Neural cell (in vitro differentiated cells): ENCODE measurements around the gene TENT5C. TPM values are rescaled to one million over a fixed set of nuclear protein-coding genes. Genes with fewer than 3 reads are reported as not detected.

Experiments
- H2AFZ ChIP-seq: fragments of 200-600, 300-800 bp; sonication (generic), shearing (Covaris generic); 2 replicates; pipeline ENCODE4 v1.6.0; 2014; ENCODE audit warnings: low read depth, mild to moderate bottlenecking, antibody characterized with exemption, low read length, moderate library complexity
- H3F3A ChIP-seq: fragments of 200-600 bp; shearing (Covaris generic); 2 replicates; pipeline ENCODE4 v1.6.1; 2016; ENCODE audit warnings: mild to moderate bottlenecking, moderate library complexity, mixed read lengths, antibody characterized with exemption, low read length; ENCODE audit not compliant: insufficient read depth, poor library complexity, severe bottlenecking
- H3K27ac ChIP-seq: fragments of 200-600, 300-800 bp; sonication (generic), shearing (Covaris generic); 2 replicates; pipeline ENCODE4 v1.5.1; 2014; ENCODE audit warnings: mild to moderate bottlenecking, low read length, moderate library complexity
- H3K27me3 ChIP-seq: fragments of 300-800, 200-600 bp; sonication (generic), shearing (Covaris generic); 2 replicates; pipeline ENCODE4 v1.6.0; 2014; ENCODE audit warnings: mild to moderate bottlenecking, low read depth, low read length, moderate library complexity; ENCODE audit not compliant: insufficient read depth
- H3K36me3 ChIP-seq: fragments of 300-800, 200-600 bp; sonication (generic), shearing (Covaris generic); 2 replicates; pipeline ENCODE4 v1.5.1; 2014; ENCODE audit warnings: mild to moderate bottlenecking, antibody characterized with exemption, low read length, moderate library complexity; ENCODE audit not compliant: insufficient read depth
- H3K4me2 ChIP-seq: fragments of 300-800, 200-600 bp; sonication (generic), shearing (Covaris generic); 2 replicates; pipeline ENCODE4 v1.6.0; 2014; ENCODE audit warnings: mild to moderate bottlenecking, low read length
- H3K4me3 ChIP-seq: fragments of 300-800, 200-600 bp; sonication (generic), shearing (Covaris generic); 2 replicates; pipeline ENCODE4 v1.5.1; 2014; ENCODE audit warnings: mild to moderate bottlenecking, low read length, moderate library complexity
- H3K79me2 ChIP-seq: fragments of 200-600 bp; shearing (Covaris generic); replicated peaks from 2 replicates; pipeline ENCODE4 v1.6.0; 2014; ENCODE audit warnings: mild to moderate bottlenecking, low read length, moderate library complexity; ENCODE audit not compliant: insufficient read depth
- H3K9ac ChIP-seq: fragments of 300-800, 200-600 bp; sonication (generic), shearing (Covaris generic); 2 replicates; pipeline ENCODE4 v1.6.1; 2016; ENCODE audit warnings: mild to moderate bottlenecking, low read length, mixed read lengths
- H3K9me2 ChIP-seq: fragments of 200-600 bp; shearing (Covaris generic); 2 replicates; pipeline ENCODE4 v1.6.1; 2016; ENCODE audit warnings: mild to moderate bottlenecking, low read length, mixed read lengths; ENCODE audit not compliant: insufficient read depth
- H3K9me3 ChIP-seq: fragments of 200-600, 300-800 bp; sonication (generic), shearing (Covaris generic); 2 replicates; pipeline ENCODE4 v1.6.1; 2016; ENCODE audit warnings: mild to moderate bottlenecking, mixed run types, low read length, moderate library complexity, mixed read lengths
- H4K20me1 ChIP-seq: fragments of 200-600 bp; shearing (Covaris generic); 2 replicates; pipeline ENCODE4 v1.6.1; 2016; ENCODE audit warnings: mild to moderate bottlenecking, mixed run types; ENCODE audit not compliant: insufficient read depth
- EP300 ChIP-seq: fragments of 450-650 bp; conservative IDR thresholded peaks from 2 replicates; pipeline ENCODE4 v1.6.1; 2014; ENCODE audit warnings: antibody characterized with exemption, mild to moderate bottlenecking, moderate library complexity; ENCODE audit not compliant: poor library complexity, severe bottlenecking
- EZH2 ChIP-seq: fragments of 200-600, 300-800 bp; shearing (Covaris generic), sonication (generic); IDR thresholded peaks from 2 replicates; pipeline ENCODE4 v1.6.1; 2014; ENCODE audit warnings: antibody characterized with exemption, low read length, borderline replicate concordance, mild to moderate bottlenecking; ENCODE audit not compliant: insufficient read depth, poor library complexity, severe bottlenecking
- MXI1 ChIP-seq: fragments of 450-650 bp; conservative IDR thresholded peaks from 2 replicates; pipeline ENCODE4 v1.6.1; 2014; ENCODE audit warnings: antibody characterized with exemption, mild to moderate bottlenecking; ENCODE audit not compliant: poor library complexity, severe bottlenecking
- POLR2AphosphoS5 ChIP-seq: IDR thresholded peaks from 2 replicates; pipeline ENCODE4 v1.6.1; 2012
- RAD21 ChIP-seq: fragments of 450-650 bp; conservative IDR thresholded peaks from 2 replicates; pipeline ENCODE4 v1.6.1; 2014; ENCODE audit warnings: antibody characterized with exemption, mild to moderate bottlenecking, moderate library complexity
- SMC3 ChIP-seq: fragments of 450-650 bp; conservative IDR thresholded peaks from 2 replicates; pipeline ENCODE4 v1.6.1; 2014; ENCODE audit warnings: antibody characterized with exemption, mild to moderate bottlenecking, moderate library complexity; ENCODE audit not compliant: poor library complexity
- TAF1 ChIP-seq: IDR thresholded peaks from 2 replicates; pipeline ENCODE4 v1.6.1; 2012; ENCODE audit warnings: low read depth
- polyA plus RNA-seq: library from polyadenylated mRNA; depleted of rRNA; stranded (reverse); fragments of >200 nt; gene quantifications from 2 replicates; pipeline ENCODE4 v1.2.3, GENCODE V29; 2014
- TF ChIP-seq, protein P1 (sequence below): IDR thresholded peaks from 2 replicates; pipeline ENCODE4 v1.6.1; 2012; ENCODE audit warnings: borderline replicate concordance
- TF ChIP-seq, protein P2 (sequence below): fragments of 450-650 bp; IDR thresholded peaks from 2 replicates; pipeline ENCODE4 v1.5.1; 2014; ENCODE audit warnings: antibody characterized with exemption, mild to moderate bottlenecking, moderate library complexity; ENCODE audit not compliant: poor library complexity, severe bottlenecking

Gene TENT5C
- polyA plus RNA-seq, 1 donor from 2014 or later, result 0.05 TPM

DNA sequence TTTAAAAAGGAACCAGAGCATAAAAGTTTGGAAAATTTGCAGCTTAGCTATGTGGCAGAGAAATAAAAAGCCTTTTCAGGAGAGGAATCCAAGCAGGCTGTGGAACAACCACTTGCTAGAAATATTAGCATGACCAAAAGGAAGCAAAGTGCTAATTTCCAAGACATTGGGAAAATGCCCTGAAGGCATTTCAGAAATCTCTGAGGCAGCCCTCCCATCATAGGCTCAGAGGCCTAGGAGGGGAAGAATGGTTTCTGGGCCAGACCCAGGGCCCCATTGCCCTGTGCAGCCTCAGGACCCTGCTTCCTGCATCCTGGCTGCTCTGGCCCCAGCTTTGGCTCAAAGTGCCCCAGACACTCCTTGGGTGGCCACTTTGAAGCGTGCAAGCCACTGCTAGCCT is 56.8 kb downstream of the TENT5C start:
- no peaks in the 10 kb centered on the region for H3F3A ChIP-seq
- no peak overlapping the region for H2AFZ ChIP-seq
- H3K27ac ChIP-seq, result no peak overlapping the region
- no peaks in the 10 kb centered on the region for H3K27me3 ChIP-seq
- H4K20me1 ChIP-seq, result no peaks in the 10 kb centered on the region
- H3K4me3 ChIP-seq, result no peak overlapping the region
- no peaks in the 10 kb centered on the region for H3K79me2 ChIP-seq
- H3K4me2 ChIP-seq, result no peak overlapping the region
- no peak overlapping the region for H3K9ac ChIP-seq
- no peaks in the 10 kb centered on the region for H3K9me3 ChIP-seq
- TF ChIP-seq RAD21 (no peak), TAF1 (no peak), SMC3 (no peak), MXI1 (no peak), POLR2AphosphoS5 (no peak), EZH2 (no peak), EP300 (no peak)
- TF ChIP-seq, protein P1, sequence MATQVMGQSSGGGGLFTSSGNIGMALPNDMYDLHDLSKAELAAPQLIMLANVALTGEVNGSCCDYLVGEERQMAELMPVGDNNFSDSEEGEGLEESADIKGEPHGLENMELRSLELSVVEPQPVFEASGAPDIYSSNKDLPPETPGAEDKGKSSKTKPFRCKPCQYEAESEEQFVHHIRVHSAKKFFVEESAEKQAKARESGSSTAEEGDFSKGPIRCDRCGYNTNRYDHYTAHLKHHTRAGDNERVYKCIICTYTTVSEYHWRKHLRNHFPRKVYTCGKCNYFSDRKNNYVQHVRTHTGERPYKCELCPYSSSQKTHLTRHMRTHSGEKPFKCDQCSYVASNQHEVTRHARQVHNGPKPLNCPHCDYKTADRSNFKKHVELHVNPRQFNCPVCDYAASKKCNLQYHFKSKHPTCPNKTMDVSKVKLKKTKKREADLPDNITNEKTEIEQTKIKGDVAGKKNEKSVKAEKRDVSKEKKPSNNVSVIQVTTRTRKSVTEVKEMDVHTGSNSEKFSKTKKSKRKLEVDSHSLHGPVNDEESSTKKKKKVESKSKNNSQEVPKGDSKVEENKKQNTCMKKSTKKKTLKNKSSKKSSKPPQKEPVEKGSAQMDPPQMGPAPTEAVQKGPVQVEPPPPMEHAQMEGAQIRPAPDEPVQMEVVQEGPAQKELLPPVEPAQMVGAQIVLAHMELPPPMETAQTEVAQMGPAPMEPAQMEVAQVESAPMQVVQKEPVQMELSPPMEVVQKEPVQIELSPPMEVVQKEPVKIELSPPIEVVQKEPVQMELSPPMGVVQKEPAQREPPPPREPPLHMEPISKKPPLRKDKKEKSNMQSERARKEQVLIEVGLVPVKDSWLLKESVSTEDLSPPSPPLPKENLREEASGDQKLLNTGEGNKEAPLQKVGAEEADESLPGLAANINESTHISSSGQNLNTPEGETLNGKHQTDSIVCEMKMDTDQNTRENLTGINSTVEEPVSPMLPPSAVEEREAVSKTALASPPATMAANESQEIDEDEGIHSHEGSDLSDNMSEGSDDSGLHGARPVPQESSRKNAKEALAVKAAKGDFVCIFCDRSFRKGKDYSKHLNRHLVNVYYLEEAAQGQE, result no peak
- TF ChIP-seq, protein P2, sequence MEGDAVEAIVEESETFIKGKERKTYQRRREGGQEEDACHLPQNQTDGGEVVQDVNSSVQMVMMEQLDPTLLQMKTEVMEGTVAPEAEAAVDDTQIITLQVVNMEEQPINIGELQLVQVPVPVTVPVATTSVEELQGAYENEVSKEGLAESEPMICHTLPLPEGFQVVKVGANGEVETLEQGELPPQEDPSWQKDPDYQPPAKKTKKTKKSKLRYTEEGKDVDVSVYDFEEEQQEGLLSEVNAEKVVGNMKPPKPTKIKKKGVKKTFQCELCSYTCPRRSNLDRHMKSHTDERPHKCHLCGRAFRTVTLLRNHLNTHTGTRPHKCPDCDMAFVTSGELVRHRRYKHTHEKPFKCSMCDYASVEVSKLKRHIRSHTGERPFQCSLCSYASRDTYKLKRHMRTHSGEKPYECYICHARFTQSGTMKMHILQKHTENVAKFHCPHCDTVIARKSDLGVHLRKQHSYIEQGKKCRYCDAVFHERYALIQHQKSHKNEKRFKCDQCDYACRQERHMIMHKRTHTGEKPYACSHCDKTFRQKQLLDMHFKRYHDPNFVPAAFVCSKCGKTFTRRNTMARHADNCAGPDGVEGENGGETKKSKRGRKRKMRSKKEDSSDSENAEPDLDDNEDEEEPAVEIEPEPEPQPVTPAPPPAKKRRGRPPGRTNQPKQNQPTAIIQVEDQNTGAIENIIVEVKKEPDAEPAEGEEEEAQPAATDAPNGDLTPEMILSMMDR, result no peak
- H3K9me2 ChIP-seq, result no peaks in the 10 kb centered on the region
- no peaks in the 10 kb centered on the region for H3K36me3 ChIP-seq

DNA sequence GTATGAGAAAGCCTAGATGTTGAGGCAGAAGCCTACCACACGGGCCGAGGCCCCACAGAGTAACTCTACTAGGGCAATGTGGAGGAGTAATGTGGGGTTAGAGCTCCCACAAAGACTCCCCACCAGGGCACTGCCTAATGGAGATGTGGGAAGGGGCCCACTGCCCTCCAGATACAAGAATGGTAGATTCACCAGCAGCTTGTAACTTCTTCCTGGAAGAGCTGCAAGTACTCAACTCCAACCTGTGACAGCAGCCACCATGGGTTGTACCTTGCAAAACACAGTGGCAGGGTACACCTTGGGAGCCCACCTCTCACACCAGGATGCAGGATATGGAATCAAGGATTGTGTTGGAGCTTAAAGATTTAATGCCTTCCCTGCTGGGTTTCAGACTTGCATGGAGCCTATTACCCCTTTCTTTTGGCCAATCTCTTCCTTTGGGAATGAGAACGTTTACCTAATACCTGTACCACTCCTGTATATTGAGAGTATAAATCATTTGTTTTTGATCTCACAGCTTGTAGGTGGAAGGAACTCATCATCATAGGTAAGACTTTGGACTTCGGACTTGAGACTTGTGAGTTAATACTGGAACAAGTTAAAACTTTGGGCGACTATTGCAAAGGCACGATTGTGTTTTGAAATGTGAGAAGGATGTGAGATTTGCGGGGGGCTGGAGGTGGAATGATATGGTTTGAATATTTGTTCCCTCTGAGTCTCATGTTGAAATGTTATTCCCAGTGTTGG is 57.5 kb downstream of the TENT5C start:
- Histone ChIP-seq H3K27ac (no peak overlapping the region), H2AFZ (no peak overlapping the region), H3K4me2 (no peak overlapping the region), H3K9me2 (no peaks in the 10 kb centered on the region), H3F3A (no peaks in the 10 kb centered on the region), H3K9ac (no peak overlapping the region), H3K27me3 (no peaks in the 10 kb centered on the region), H3K79me2 (no peaks in the 10 kb centered on the region), H3K4me3 (no peak overlapping the region), H3K9me3 (no peaks in the 10 kb centered on the region), H4K20me1 (no peaks in the 10 kb centered on the region), H3K36me3 (no peaks in the 10 kb centered on the region)
- no peak for TF ChIP-seq EP300
- TF ChIP-seq EZH2, result no peak

DNA sequence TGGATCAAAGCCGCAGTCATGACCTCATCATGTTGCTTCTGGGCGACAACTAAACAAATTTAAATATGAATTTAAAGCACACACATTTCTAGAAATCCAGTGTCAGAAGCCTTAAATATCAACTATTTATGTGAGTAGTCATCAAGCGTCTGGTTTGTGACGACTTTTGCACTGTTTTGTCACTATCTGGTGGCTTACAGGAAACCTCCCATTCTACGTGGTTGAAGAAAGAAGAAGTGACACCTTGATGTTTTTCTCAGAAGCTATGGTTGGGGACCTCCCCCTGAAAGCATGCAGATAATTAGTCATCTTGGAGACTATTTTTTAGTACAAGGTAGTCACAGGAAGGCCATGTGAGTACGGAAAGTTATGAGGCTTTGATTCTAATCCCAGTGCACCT is 58.5 kb downstream of the TENT5C start:
- Histone ChIP-seq H3K36me3 (no peaks in the 10 kb centered on the region), H3K27ac (no peak overlapping the region), H3F3A (no peaks in the 10 kb centered on the region), H3K9me3 (no peaks in the 10 kb centered on the region), H3K27me3 (no peaks in the 10 kb centered on the region), H3K4me3 (no peak overlapping the region), H3K9me2 (no peaks in the 10 kb centered on the region), H3K9ac (no peak overlapping the region), H2AFZ (no peak overlapping the region), H4K20me1 (no peaks in the 10 kb centered on the region), H3K4me2 (no peak overlapping the region), H3K79me2 (no peaks in the 10 kb centered on the region)
- TF ChIP-seq TAF1 (no peak), EP300 (no peak), RAD21 (no peak), POLR2AphosphoS5 (no peak), MXI1 (no peak), EZH2 (no peak), SMC3 (no peak)
- TF ChIP-seq, protein P2, result no peak
- TF ChIP-seq, protein P1, result no peak
